Mononuclear cell (primary cell): ENCODE measurements around the gene IL11RA. TPM values are rescaled to one million over a fixed set of nuclear protein-coding genes. Genes with fewer than 3 reads are reported as not detected.

ENCODE experiments used
- H3K27me3 ChIP-seq: 2 replicates; pipeline ENCODE4 v1.6.0; 2011; ENCODE audit warnings: low read length, control low read depth; ENCODE audit not compliant: insufficient read depth
- H3K4me1 ChIP-seq: 2 replicates; pipeline ENCODE4 v1.5.1; 2011; ENCODE audit warnings: mild to moderate bottlenecking, low read length, control low read depth; ENCODE audit not compliant: insufficient read depth
- H3K4me3 ChIP-seq: 2 replicates; pipeline ENCODE4 v1.5.1; 2011; ENCODE audit warnings: mild to moderate bottlenecking, low read length, moderate library complexity
- H3K9me3 ChIP-seq: 2 replicates; pipeline ENCODE4 v1.5.1; 2011; ENCODE audit warnings: low read depth, mild to moderate bottlenecking, control low read depth, low read length
- total RNA-seq: library from RNA; depleted of rRNA; stranded (reverse); fragments of >200 nt; gene quantifications from one replicate; pipeline ENCODE4 v1.2.3, GENCODE V29; 2012

Gene IL11RA
- total RNA-seq, 1 donor, result 17.8 TPM

DNA sequence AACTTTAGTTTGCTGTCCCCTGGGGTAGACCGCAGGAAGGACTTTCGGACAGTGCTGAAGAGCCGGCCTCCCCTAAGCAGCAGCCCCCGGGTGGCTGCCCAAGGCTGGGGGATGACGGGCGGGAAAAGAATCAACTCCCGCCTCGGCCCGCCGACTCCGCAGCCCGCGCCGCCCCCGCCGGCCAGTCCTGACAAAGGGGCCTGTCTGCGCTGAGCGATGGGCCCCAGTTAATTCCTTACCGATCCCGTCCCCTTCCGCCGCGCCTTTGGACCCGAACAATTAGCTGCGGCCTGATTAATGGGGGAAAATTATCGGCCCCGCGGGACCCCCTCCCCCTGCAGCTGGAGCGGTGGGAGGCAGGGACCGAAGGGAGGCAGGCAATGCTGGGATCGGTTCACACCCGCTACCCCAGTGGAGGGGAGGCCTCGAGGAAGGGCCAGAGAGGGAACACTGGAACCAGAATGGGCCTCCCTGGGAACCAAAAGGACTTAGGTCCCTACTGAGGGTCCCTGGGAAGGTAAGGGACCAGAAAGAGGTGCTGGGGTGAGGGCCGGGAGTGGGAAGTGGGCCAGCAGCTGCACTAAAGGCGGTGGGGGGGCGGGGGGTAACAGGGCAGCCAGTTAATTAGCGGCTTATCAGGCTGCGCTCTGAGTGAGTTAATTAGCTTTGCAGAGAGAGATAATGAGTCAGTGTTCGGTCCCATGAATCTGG is 27.4 kb upstream of the IL11RA start:
- Histone ChIP-seq H3K4me3 (no peak overlapping the region), H3K27me3 (peaks cover 76% of the 10 kb centered on the region)

DNA sequence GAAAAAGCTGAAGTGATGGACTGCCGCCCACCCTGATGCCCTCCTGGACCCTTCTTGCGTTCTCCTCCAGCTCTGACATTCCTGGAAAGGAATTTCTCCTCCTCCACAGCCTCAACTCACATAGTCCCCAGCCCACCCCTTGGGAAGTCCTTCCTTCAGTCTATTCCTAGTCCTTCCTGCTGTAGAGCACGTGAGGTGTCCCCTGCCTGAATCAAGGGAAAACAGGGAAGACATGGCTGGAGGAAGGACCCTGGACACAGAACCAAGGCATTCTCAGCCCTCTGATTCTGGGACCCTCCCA is 26.8 kb upstream of the IL11RA start:
- Histone ChIP-seq H3K9me3 (no peaks in the 10 kb centered on the region), H3K4me3 (no peak overlapping the region), H3K4me1 (peaks cover 20% of the 10 kb centered on the region), H3K27me3 (peaks cover 81% of the 10 kb centered on the region)

More for the DNA sequence above, 27.4 kb upstream of the IL11RA start:
- Histone ChIP-seq H3K4me1 (peaks cover 25% of the 10 kb centered on the region), H3K9me3 (no peaks in the 10 kb centered on the region)

DNA sequence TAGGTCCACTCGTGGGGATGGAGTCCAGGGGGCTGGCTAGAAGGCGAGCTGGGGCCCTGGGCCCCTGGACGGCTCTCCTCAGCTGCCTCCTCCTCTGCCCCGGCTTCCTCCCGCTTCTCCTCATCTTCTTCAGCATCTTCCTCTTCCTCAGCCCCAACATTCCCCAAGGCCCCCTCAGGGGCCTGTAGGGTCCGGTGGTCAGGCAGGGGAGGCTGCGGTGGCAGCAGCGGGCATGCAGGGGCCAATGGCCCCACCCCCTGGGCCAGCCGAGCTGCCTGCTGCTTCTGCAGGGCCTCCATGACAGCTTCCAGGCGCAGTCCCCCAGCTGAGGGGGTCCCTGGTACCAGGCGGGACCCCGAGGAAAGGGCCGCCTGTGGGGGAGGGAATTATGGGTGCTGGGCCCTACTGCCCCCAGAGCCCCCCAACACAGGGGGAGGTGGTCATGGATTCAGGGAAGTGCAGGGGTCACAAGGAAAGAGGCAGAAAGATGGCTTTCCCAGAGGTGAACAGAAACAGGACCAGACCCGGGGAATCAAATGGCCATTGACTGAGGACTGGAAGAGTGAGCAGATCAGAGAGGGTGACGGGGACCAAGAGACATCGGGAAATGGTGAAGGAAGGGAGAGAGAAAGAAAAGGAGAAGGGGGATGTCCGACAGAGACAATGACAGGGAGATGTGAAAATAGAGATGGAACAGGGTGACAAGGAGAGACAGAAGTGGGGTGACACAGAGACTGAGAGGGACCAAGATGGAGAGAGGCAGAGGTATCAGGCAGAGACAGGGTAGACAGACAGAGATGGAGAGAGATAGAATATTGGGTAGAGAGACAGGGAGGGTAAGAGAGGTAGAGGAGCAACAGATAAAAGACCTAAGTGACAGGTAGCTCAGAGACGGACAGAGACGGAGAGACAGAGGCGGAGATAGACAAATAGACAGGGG is 24.0 kb upstream of the IL11RA start:
- H3K4me1 ChIP-seq, result peaks cover 14% of the 10 kb centered on the region
- H3K4me3 ChIP-seq, result no peak overlapping the region
- H3K27me3 ChIP-seq, result peaks cover 77% of the 10 kb centered on the region
- H3K9me3 ChIP-seq, result no peaks in the 10 kb centered on the region

- Histone ChIP-seq H3K27me3 (peaks cover 70% of the 10 kb centered on the region), H3K9me3 (no peaks in the 10 kb centered on the region), H3K4me3 (no peak within 1 kb of the TSS), H3K4me1 (peaks cover 12% of the 10 kb centered on the region)
Observed at GRCh38 chr9:34628656-34629490, 23.1 kb upstream of the IL11RA start, which contains the start of gene ARID3C. Gene ARID3C (minus strand): TSS chr9:34629066. CDS start chr9:34628014, 1,052 bp downstream.

- Histone ChIP-seq H3K27me3 (peaks cover 65% of the 10 kb centered on the region), H3K4me3 (no peak overlapping the region), H3K9me3 (no peaks in the 10 kb centered on the region), H3K4me1 (peaks cover 15% of the 10 kb centered on the region)
Observed at GRCh38 chr9:34629491-34629808, 22.5 kb upstream of the IL11RA start.

DNA sequence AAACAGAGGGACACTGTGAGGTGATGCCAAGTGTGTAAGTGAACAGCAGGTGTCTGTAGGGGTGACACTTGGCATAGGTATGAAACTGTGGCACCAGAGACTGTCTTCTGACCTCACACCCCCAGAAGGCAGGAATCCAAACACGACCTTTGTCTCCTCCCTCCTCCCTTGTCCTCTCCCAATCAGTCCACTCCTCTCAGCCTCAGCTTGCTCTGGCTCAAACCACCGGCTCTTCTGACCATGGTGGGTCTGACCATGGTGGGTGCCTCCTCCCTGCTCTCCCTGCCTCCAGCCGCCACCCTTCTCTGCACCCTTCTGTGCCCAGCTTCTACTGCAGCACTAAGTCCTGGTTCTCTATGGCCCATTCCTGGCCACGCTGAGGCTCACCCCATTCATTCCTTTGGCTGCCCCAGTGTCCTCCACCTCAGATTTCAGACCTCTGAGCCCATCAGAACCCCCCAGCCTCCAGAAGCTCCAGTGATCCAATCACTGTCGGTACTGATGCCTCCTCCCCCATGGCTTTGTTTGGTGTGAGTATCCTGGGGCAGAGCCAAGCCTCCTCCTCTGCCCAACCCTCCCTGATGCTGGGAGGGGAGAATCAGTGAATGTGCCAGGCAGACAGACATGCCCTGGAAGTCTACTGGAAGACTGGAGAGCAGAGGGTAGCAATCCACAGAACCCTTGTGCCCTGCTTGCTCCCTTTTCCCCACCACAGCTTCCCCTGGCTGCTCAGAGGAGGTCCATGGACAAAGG is 21.4 kb upstream of the IL11RA start:
- H3K4me1 ChIP-seq, result peaks cover 17% of the 10 kb centered on the region
- H3K9me3 ChIP-seq, result no peaks in the 10 kb centered on the region
- H3K27me3 ChIP-seq, result peaks cover 54% of the 10 kb centered on the region
- H3K4me3 ChIP-seq, result no peak overlapping the region

GRCh38 chr9:34633166-34633565 is 18.8 kb upstream of the IL11RA start:
- Histone ChIP-seq H3K27me3 (peaks cover 28% of the 10 kb centered on the region), H3K4me1 (peaks cover 35% of the 10 kb centered on the region), H3K9me3 (no peaks in the 10 kb centered on the region), H3K4me3 (no peak overlapping the region)

DNA sequence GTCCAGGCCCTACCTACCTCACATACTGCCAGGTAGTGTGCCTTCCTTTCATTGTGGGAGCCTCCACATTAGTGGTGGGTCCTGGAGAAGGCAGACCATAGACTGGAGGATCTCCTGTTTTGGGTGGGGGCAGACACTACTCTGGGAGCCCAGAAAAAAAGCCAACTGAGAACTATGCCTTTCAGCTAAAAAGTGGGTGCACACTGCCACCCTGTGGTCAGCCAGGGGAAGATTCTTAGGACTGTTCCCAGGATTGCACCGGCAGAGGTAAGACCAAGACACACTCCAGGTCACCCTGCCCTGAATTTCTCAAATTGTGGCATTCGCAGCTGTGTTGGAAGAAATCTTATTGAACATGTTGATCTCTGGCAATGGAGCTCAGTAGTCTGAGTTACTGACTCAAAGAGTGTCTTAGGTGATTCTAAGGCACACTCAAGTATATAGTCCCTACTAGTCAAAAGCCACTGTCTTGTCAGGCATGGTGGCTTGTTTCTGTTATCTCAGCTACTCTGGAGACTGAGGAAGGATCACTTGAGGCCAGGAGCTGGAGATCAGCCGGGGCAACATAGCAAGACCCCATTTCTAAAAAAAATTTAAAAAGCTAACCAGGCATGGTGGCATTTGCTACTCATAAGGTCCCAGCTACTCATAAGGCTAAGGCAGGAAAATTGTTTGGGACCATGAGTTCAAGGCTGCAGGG is 18.0 kb upstream of the IL11RA start:
- no peak overlapping the region for H3K4me3 ChIP-seq
- H3K4me1 ChIP-seq, result peaks cover 33% of the 10 kb centered on the region
- H3K27me3 ChIP-seq, result peaks cover 23% of the 10 kb centered on the region
- H3K9me3 ChIP-seq, result no peaks in the 10 kb centered on the region

DNA sequence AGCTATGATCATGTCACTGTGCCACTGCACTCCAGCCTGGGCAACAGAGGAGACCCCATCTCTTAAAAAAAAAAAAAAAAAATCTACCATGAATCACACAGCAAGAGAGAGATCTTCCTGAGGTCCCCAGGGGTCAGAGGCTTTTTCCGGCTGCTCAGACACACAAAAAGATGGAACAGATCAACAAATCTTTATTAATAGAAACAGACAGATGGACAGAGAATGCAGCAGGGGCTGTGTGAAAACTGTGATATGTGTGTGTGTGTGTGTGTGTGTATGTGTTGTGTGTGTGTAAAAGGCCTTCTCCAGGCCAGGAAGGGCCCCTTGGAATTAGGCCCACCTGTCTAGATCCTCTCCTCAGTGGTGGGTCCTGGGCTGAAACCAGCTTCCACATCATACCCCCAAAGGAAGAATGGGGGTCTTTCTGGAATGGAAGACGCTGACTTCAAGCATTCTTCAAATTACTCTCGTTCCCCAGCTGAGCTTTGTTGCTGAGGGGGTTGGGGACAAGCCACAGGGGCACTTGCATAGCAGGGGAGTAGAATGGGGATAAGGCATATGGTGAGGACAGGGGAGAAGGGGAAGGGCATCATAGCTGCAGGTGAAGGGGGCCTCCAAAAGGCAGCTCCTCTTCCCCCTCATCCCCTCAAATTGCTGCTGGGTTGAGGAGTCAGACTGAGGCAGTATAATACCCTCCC is 17.3 kb upstream of the IL11RA start:
- Histone ChIP-seq H3K27me3 (peaks cover 16% of the 10 kb centered on the region), H3K4me3 (no peak overlapping the region), H3K4me1 (peaks cover 33% of the 10 kb centered on the region), H3K9me3 (no peaks in the 10 kb centered on the region)

DNA sequence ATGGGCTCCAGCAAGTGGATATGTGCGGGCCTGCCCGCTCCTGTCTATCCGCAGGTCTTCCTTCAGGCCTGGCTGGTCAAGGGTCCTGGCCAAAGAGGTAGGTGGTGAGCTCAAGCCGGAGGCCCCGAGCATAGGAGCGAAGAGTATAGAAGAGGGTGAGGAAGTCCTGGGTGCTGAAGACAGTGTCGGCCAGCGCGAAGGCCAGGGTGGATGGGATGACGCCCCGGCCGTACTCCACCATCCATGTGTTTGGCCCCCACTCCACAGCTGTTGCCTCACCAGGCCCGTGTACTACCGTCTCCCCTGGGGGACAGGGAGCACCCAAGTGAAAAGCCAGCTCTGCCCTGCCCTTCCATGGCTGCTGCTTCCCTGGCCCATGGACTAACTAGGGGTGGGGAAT is 16.4 kb upstream of the IL11RA start:
- H3K4me1 ChIP-seq, result peaks cover 33% of the 10 kb centered on the region
- no peak overlapping the region for H3K4me3 ChIP-seq
- peaks cover 7% of the 10 kb centered on the region for H3K27me3 ChIP-seq
- H3K9me3 ChIP-seq, result no peaks in the 10 kb centered on the region

GRCh38 chr9:34636791-34637355 is 15.1 kb upstream of the IL11RA start:
- no peaks in the 10 kb centered on the region for H3K9me3 ChIP-seq
- no peaks in the 10 kb centered on the region for H3K27me3 ChIP-seq
- peaks cover 39% of the 10 kb centered on the region for H3K4me1 ChIP-seq
- H3K4me3 ChIP-seq, result peak overlapping the region; percentile 58

DNA sequence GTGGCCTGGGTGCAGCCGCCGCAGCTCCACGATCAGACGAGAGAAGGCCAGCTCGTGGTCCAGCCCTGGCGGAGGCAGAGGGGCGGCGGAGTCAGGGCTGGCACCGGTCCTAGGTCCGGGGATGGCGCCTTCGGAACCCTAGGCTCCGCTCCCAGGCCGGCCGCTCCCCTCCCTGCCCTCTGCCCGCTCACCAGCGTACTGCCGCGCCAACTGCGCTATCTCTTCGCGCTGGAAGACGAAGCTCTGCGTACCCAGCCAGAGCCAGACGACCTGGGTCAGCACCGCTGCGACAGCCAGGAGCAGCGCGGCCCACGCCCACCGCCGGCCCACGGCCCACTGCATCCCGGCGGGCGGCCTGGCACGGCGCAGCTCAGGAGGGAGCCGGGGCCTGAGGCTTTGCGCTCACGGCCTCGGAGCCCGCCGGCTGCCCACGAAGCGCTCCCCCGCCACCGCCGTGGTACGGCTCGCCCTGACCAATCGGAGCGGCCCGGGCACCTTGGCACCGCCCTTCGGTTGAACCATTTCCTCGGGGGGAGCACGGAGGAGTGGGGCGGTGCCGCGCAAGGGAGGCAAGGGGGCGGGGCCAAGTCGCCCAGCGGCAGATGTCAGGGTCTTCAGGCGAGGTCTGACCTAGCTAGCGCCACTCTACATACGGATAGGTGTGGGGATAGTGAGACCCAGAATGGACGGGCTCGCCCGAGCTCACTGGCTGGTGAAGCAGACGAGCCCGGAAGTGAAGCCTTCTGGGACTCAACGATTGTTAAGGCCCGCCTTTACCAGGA is 14.4 kb upstream of the IL11RA start, which contains the start of gene SIGMAR1:
TSS of gene SIGMAR1 (minus strand) at position 432 of the 782 bp plus-strand sequence. CDS start at position 342, 90 bp downstream.
- Histone ChIP-seq H3K4me3 (peak within 1 kb of the TSS; percentile 58), H3K9me3 (no peaks in the 10 kb centered on the region), H3K4me1 (peaks cover 39% of the 10 kb centered on the region), H3K27me3 (no peaks in the 10 kb centered on the region)

- Histone ChIP-seq H3K9me3 (no peaks in the 10 kb centered on the region), H3K4me3 (peak overlapping the region; percentile 58), H3K4me1 (peaks cover 39% of the 10 kb centered on the region), H3K27me3 (no peaks in the 10 kb centered on the region)
Observed at GRCh38 chr9:34638138-34638445, 13.9 kb upstream of the IL11RA start.
